ENCODE data around the gene ZBED5.
A peak's percentile ranks its signal among the peaks of the same experiment; 100 is the strongest.

ZBED5 gene

DNA sequence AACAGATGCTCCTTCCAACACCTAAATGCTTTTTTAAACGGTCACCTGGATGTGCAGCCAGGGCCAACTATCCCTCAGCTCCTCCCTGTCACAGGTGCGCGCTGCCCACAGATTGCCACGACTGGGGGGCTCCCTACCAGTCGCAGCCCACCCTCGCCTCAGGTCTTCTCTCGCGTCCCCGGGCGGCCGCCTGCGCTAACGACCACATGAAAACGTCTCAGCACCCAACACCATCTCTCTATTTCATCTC is 469 bp downstream of the ZBED5 start:
- peak overlapping the region; percentile 96 for H3K4me3 ChIP-seq (ENCODE audit: low read depth, low read length)
- TF ChIP-seq, protein P1, sequence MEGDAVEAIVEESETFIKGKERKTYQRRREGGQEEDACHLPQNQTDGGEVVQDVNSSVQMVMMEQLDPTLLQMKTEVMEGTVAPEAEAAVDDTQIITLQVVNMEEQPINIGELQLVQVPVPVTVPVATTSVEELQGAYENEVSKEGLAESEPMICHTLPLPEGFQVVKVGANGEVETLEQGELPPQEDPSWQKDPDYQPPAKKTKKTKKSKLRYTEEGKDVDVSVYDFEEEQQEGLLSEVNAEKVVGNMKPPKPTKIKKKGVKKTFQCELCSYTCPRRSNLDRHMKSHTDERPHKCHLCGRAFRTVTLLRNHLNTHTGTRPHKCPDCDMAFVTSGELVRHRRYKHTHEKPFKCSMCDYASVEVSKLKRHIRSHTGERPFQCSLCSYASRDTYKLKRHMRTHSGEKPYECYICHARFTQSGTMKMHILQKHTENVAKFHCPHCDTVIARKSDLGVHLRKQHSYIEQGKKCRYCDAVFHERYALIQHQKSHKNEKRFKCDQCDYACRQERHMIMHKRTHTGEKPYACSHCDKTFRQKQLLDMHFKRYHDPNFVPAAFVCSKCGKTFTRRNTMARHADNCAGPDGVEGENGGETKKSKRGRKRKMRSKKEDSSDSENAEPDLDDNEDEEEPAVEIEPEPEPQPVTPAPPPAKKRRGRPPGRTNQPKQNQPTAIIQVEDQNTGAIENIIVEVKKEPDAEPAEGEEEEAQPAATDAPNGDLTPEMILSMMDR (IDR thresholded peaks at IDR 0.05; ENCODE audit: low read depth, low read length, missing control alignments) = no peak
- no peak for DNase-seq (ENCODE audit: low read depth)

DNA sequence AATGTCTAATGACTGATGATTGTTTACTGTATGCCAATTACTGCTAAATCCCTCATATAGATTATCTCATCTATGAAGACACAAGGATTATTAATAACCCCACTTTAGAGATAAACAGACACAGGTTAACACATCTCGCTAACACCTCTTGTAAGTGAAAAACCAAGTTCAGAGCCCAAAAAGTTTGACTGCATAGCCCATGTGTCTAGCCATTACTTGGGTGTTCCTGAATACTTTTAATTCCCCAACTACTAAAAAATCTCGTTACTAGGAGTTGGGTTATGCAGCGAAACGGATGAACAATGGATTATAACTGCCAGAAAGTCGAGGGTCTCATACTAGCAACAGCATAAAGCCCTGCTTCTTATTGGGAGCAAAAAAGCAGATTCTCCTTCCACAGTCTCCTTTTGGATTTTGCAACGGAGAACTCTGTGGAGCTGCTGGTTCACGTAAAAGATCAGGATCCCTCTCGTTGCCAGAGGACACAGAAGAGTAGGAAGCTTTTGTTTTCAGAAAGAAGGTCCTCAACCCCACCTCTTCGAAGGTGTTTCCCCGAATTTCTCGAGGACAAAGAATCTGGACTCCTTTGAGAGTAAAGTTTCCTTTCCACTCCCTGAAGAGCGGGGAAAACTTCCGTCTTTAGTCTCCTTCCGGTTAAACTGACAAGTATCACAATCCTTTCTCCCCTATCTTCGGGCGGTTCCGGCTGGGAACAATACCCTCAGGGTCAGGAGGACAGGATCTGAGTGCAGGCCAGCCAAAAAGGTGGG is 979 bp downstream of the ZBED5 start:
- H3K4me3 ChIP-seq (ENCODE audit: low read depth, low read length) = peak overlapping the region; percentile 96
- TF ChIP-seq, protein P1 (IDR thresholded peaks at IDR 0.05; ENCODE audit: low read depth, low read length, missing control alignments) = no peak
- no peak for DNase-seq (ENCODE audit: low read depth)

DNA sequence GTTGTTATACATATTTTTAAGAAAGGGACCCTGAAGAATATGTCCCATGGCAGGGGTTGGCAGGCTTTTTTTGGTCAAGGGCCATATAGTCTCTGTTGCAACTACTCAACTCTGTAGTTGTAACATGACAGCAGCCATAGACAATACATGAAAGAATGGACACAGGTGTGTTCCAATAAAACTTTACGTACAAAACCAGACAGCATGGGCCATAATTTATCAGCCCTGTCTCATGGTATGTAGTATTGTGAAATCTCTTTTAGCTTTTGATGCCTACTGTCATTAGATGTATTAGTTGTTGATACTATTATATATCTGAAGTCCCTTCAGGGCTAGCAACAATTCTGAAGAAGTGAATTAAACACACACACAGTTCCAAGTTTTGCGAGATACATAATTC is 2.6 kb downstream of the ZBED5 start:
- DNase-seq (ENCODE audit: low read depth) = no peak
- H3K4me3 ChIP-seq (ENCODE audit: low read depth, low read length) = no peak overlapping the region
- TF ChIP-seq, protein P1 (IDR thresholded peaks at IDR 0.05; ENCODE audit: low read depth, low read length, missing control alignments) = no peak

DNA sequence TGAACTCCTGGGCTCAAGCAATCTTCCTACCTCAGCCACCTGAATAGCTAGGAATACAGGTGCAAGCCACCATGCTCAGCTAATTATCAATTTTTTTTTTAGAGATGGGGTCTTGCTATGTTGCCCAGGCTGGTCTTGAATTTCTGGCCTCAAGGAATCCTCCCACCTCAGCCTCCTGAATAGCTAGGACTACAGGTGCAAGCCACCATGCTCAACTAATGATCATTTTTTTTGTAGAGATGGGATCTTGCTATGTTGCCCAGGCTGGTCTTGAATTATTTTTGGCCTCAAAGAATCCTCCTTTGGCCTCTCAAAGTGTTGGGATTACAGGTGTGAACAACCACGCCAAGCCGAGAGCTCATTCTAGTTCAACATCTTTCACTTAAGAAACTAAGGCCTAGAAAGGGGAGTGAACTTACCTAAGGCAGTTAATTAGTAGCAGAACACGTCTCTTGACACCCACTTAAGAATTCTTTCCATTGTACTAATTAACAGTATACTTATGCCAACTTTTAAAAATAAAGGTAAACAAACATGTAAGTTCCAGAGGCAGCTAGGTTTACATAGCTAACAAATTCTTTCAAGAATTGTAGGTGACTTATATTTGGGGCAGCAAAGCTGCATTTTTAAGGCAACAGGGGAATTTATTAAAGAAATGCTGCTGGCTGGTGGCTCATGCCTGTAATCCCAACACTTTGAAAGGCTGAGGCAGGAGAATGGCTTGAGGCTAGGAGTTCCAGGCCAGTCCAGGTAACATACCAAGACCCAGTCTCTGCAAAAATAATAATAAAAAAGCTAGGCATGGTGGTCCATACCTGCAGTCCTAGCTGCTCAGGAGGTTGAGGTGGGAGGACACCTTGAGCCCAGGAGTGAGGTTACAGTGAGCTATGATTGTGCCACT is 9.6 kb downstream of the ZBED5 start:
- H3K4me3 ChIP-seq (ENCODE audit: low read depth, low read length) = no peak overlapping the region
- DNase-seq (ENCODE audit: low read depth) = no peak
- TF ChIP-seq, protein P1 (IDR thresholded peaks at IDR 0.05; ENCODE audit: low read depth, low read length, missing control alignments) = no peak

DNA sequence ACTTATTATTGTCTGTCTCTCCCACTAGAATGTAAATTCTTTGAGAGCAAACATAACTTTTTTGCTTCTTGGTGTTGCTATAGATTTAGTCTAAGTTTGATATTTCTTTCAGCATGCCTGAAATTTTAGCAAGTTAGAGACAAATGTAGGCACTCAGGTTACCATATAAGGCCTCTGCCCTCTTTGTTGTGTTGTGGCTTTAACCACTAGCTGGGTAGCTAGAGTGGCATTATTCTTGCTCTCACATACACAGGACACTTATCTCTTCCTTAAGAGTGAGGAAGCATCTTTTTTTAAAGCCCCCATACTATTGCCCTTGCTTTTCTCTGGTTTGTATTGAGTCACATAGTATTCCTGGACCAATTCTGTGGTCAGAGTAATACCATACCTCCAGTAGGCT is 11.2 kb downstream of the ZBED5 start:
- TF ChIP-seq, protein P1 (IDR thresholded peaks at IDR 0.05; ENCODE audit: low read depth, low read length, missing control alignments) = no peak
- H3K4me3 ChIP-seq (ENCODE audit: low read depth, low read length) = no peak overlapping the region
- DNase-seq (ENCODE audit: low read depth) = no peak

DNA sequence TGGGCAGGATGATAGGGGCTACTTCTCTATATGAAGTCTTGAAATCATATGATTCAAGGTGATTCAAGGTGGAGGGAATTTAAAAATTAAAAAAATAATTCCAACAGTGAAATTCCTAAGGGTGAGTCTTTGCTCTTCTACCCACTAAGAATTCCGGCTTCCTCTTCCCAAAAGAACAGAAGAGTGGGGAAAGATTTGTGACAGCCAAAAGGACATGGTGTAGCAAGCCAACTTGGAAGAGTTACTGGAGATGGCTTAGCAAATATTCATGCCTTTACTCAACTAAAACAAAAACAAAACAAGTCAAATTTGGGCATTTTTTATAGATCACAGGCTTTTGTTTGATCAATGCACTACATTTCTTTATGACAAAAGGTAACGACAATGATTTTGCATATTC is 12.3 kb downstream of the ZBED5 start:
- H3K4me3 ChIP-seq (ENCODE audit: low read depth, low read length) = no peak overlapping the region
- TF ChIP-seq, protein P1 (IDR thresholded peaks at IDR 0.05; ENCODE audit: low read depth, low read length, missing control alignments) = no peak
- no peak for DNase-seq (ENCODE audit: low read depth)
